T-helper 1 cell (primary cell): ENCODE results near the gene JAK2.

ENCODE experiments used
- DNase-seq, 5 donors: peaks; one replicate each; pipeline ENCODE4 v3.0.0-alpha.2; 2012 to 2020
- total RNA-seq, 4 donors: gene quantifications; one replicate each; lab custom pipeline; 2026; lab: John Stamatoyannopoulos, UW

Gene JAK2
- total RNA-seq = 46.5 to 75.2 (median 62.9) reads per million in 4 donors

GRCh38 chr9:4984621-4985385 lies at the start of gene JAK2:
Gene JAK2, plus strand, starts transcription at chr9:4985272. Its CDS starts 36,716 bp downstream, at chr9:5021988.
- DNase-seq = peak; percentile 68 to 95 (median 72)

DNA sequence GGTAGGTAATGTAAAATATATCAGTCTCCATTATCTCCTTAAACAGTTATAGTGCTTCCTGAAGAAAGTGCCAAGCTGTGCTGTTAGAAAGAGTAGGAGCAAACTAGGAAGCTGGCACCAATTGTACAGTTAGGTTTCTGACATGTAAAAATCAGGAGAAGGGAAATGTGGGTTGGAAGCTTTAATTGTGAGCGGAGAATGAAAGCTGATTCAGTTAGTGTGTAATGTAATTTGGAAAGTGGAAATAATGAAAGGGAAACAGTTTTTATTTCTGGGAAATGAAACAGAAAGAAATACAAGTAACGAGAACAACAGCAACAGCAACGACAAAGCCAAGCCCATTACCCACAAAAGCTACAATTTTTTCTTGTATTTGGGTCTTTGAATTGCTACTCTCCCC lies 48.8 kb upstream of the JAK2 start:
- DNase-seq = peak in 1 of 5 donors; percentile 77

GRCh38 chr9:4936823-4937222 lies 48.2 kb upstream of the JAK2 start:
- DNase-seq = peak in 1 of 5 donors; percentile 46

- DNase-seq = no peak
Measured at GRCh38 chr9:4937446-4937845, 47.6 kb upstream of the JAK2 start.

GRCh38 chr9:4938496-4938895 lies 46.6 kb upstream of the JAK2 start:
- no peak for DNase-seq

GRCh38 chr9:4939118-4939561 lies 45.9 kb upstream of the JAK2 start:
- DNase-seq = peak in 1 of 5 donors; percentile 80

DNA sequence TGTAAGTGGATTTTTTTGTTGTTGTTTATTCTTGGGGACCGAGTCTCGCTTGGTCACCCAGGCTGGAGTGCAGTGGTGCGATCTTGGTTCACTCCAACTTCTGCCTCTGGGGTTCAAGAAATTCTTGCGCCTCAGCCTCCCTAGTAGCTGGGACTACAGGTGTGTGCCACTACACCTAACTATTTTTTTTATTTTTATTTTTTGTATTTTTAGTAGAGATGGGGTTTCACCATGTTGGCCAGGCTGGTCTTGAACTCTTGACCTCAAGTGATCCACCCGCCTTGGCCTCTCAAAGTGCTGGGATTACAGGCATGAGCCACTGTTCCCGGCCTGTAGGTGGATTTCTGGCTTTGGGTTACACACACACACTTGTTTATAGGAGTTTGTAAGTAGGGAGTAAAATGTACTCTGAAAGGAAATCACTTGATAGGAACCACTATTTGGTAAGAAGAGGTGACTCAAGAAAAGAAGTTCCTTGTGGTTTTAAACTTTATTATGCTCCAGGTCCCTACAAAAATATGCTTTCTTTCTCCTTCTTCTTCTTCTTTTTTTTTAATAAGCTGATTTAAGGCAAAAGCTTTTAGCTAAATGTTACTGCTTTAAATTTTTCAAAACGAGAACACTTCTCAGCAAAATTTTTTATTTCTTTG lies 42.9 kb upstream of the JAK2 start:
- peak in 1 of 5 donors; percentile 33 for DNase-seq

- DNase-seq = no peak
Measured at GRCh38 chr9:4943346-4943745, 41.7 kb upstream of the JAK2 start.

DNA sequence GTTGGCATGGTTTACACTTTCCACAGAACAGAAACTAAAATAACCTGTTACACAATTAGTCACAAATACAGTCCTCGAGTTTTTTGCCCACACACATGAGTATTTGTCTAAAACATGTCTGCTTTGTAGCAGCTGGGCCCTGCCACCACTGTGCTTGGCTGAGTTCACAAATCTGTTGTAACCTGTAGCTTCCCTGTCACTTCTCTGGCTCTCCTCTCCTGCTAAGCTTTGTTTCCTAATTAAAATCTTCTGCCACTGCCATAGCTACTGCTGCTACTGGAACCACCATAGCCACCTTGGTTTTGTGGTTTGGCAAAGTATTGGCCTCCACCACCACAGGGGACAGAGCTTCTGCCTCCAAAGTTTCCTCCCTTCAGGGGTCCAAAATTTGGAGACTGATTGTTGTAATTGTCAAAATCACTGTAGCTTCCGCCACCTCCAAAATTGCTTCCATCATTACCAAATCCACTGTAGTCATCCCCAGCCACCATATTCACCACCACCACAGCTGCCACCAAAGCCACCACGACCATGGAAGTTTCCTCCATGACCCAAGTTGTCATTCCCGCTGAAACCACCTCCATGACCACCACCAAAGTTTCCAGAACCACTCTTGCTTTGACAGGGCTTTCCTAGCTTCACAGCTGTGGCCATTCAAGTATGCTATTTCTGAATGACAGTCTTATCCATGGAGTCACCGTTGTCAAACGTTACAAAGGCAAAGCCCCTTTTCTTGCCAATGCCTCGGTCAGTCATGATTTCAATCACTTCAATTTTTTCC lies 40.5 kb upstream of the JAK2 start:
- peak in 1 of 5 donors; percentile 47 for DNase-seq

DNA sequence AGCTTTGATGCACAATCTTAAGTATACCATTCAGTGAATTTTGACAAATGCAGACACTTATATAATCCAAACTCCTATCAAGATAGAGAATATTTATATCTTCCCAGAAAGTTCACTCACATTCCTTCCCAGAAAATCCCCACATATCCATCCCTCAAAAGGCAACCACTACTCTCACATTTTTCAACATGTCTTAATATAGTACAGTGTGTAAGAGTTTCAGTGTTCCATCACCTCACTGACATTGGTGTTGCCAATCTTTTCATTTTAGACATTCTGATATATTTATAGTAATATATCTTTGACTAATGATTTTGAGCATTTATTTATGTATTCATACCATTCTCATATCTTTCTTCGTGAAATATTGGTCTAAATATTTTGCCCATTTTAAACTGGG lies 38.1 kb upstream of the JAK2 start:
- no peak for DNase-seq

DNA sequence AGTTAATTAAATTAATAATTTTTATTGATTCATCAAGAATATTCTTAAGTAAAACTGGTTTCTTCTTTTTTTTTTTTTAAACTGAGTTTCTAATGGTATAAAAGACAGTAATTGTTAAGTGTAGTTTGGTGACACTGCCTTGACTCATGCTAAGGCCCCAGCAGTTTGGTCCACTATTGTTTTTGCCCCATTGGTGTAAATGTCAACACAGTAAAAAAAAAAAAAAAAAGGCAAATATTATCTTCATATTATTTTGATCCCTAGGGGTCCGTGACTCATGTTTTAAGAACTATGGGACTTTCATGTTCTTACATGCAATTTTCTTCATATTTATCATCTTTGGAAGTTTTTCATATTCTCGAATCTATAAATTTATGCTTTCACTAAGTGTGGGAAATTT lies 29.2 kb upstream of the JAK2 start:
- no peak for DNase-seq

DNA sequence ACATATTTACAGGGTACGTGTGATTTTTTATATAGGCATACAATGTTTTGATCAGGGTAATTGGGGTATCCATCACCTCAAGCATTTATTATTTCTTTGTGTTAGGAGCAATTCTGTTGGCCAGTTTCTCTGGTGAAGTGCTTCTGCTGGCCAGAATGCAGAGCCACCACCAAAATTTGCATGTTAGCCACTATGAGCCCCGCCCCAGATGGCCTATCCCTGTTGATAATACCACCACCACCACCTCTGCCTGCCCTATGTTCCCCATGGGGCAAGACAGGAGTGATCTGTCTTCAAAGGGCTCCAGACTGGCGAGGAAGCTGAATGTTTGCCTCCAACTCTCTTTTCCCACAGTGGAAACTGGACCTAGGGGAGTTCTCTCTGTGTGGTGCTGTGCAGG lies 26.0 kb upstream of the JAK2 start:
- DNase-seq = no peak

- DNase-seq = no peak
Measured at GRCh38 chr9:4962085-4962484, 23.0 kb upstream of the JAK2 start.

GRCh38 chr9:4964540-4964939 lies 20.5 kb upstream of the JAK2 start:
- DNase-seq = no peak

GRCh38 chr9:4965174-4965821 lies 19.8 kb upstream of the JAK2 start:
- DNase-seq = no peak

GRCh38 chr9:4967523-4967922 lies 17.5 kb upstream of the JAK2 start:
- no peak for DNase-seq

DNA sequence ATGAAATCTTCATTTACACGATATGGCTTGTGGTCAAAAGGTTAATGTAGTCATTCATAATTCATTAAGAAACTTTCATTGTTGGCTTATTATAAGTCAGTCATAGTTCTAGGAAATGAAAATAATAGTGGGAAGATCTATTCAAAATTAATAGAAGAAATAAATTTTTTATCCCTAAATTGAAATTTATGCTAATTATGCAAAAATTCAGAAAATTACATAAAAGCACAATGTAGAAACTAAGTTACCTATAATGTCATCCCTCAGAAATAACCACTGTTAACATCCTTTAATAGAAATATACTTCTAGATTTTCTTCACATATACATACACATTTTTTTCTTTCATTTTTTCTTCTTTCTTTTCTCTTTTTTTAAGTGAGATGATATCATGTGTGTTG lies 15.9 kb upstream of the JAK2 start:
- DNase-seq = no peak

GRCh38 chr9:4970970-4971641 lies 14.0 kb upstream of the JAK2 start:
- DNase-seq = peak in 1 of 5 donors; percentile 88

DNA sequence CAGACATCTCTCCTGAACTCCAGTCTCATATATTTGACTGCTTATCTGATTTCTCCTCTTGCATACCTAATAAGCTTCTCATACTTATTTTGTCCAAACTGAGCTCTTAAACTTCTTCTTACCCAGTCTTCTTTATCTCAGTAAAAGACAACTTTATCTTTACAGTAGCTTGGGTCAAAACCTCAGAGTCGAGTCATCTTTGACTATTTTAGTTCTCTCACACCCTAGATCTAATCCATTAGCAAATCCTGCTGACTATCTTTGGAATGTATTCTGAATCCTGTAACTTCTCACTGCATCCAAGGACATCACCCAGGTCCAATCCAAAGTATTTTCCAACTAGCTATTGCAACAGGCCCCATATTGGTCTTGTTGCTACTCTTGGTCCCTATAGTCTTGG lies 11.8 kb upstream of the JAK2 start:
- no peak for DNase-seq

- DNase-seq = no peak
Measured at GRCh38 chr9:4973902-4974301, 11.2 kb upstream of the JAK2 start.

- DNase-seq = no peak
Measured at GRCh38 chr9:4979239-4979638, 5.8 kb upstream of the JAK2 start.

DNA sequence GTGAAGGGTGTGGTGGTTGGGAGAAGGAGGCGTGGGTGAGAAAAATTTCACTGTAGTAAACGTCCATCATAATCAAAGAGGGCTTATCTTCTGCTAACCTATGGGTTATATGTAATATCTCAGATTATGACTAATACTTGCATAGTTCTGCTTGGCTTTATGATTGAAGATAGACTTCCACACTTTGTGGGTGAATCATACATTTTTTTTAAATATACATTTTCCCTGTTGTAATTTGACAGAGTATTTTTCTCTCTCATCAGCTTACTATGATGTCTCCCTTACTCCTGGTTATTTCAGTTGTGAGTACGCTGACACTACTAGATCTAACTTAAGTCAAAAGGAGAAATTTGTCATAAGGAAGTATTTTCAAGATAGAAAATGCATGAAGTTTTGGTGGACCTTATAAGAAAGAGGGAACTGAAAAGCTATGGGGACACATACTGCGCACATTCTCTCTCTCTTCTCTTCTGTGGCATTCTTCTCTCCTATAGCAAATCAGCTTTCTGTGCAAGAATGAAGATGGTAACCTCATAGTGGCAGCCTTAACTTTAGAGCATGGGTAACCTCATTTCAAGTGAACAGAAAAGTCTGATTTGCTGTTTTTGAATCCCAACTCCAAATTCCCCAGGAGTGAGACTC lies 4.9 kb upstream of the JAK2 start:
- DNase-seq = no peak
